Hepatocyte (in vitro differentiated cells): Measurements from ENCODE around the gene GAB1. TPM values are rescaled to one million over a fixed set of nuclear protein-coding genes. Genes with fewer than 3 reads are reported as not detected.

Source experiments
- DNase-seq: peaks from one replicate; pipeline ENCODE4 v3.0.0-alpha.2; 2016; ENCODE audit warnings: low spot score
- H2AFZ ChIP-seq: fragments of 200-600 bp; sonication (generic); 2 replicates; pipeline ENCODE4 v1.6.0; 2016; ENCODE audit warnings: antibody characterized with exemption, mild to moderate bottlenecking
- H3K27ac ChIP-seq: fragments of 200-600 bp; sonication (generic); 2 replicates; pipeline ENCODE4 v1.5.1; 2016; ENCODE audit warnings: mild to moderate bottlenecking
- H3K27me3 ChIP-seq: fragments of 200-600 bp; sonication (generic); 2 replicates; pipeline ENCODE4 v1.6.1; 2016
- H3K36me3 ChIP-seq: fragments of 200-600 bp; sonication (generic); replicated peaks from 2 replicates; pipeline ENCODE4 v1.5.1; 2016; ENCODE audit warnings: low read depth; ENCODE audit not compliant: insufficient read depth
- H3K4me1 ChIP-seq: fragments of 200-600 bp; sonication (generic); 2 replicates; pipeline ENCODE4 v1.5.1; 2016; ENCODE audit warnings: mild to moderate bottlenecking, moderate library complexity; ENCODE audit not compliant: insufficient read depth
- H3K4me2 ChIP-seq: fragments of 200-600 bp; sonication (generic); 2 replicates; pipeline ENCODE4 v1.6.0; 2016
- H3K4me3 ChIP-seq: fragments of 200-600 bp; sonication (generic); 2 replicates; pipeline ENCODE4 v1.5.1; 2016; ENCODE audit warnings: mild to moderate bottlenecking
- H3K79me2 ChIP-seq: fragments of 200-600 bp; sonication (generic); 2 replicates; pipeline ENCODE4 v1.6.0; 2017; ENCODE audit warnings: mild to moderate bottlenecking
- H3K9me2 ChIP-seq: fragments of 200-600 bp; sonication (generic); replicated peaks from 2 replicates; pipeline ENCODE4 v1.6.0; 2017; ENCODE audit warnings: mild to moderate bottlenecking; ENCODE audit not compliant: insufficient read depth
- H3K9me3 ChIP-seq: fragments of 200-600 bp; sonication (generic); 2 replicates; pipeline ENCODE4 v1.5.1; 2016; ENCODE audit warnings: low read depth, mild to moderate bottlenecking
- H4K20me1 ChIP-seq: fragments of 200-600 bp; sonication (generic); 2 replicates; pipeline ENCODE4 v1.6.0; 2016; ENCODE audit warnings: mild to moderate bottlenecking; ENCODE audit not compliant: insufficient read depth, poor library complexity, severe bottlenecking
- CTCF ChIP-seq: fragments of 200-600 bp; sonication (generic); IDR thresholded peaks from 2 replicates; pipeline ENCODE4 v1.5.1; 2016; ENCODE audit warnings: antibody characterized with exemption, mild to moderate bottlenecking; ENCODE audit not compliant: poor library complexity
- EZH2 ChIP-seq: fragments of 200-600 bp; sonication (generic); IDR thresholded peaks from 2 replicates; pipeline ENCODE4 v1.6.1; 2016; ENCODE audit warnings: antibody characterized with exemption, mild to moderate bottlenecking, borderline replicate concordance
- EZH2phosphoT487 ChIP-seq: fragments of 200-600 bp; sonication (generic); IDR thresholded peaks from one replicate; pipeline ENCODE4 v1.6.1; 2018; ENCODE audit warnings: antibody characterized with exemption, mild to moderate bottlenecking, low read depth, moderate library complexity; ENCODE audit not compliant: unreplicated experiment, severe bottlenecking
- WGBS: methylation state at CpG from one replicate; pipeline ENCODE4 v1.1.6; 2016; ENCODE audit warnings: low lambda C conversion rate; ENCODE audit errors: missing lambda C conversion rate; 5-methylcytosine and 5-hydroxymethylcytosine counted together
- polyA plus RNA-seq: library from polyadenylated mRNA; unstranded; fragments of >200 nt; fragmentation: Nextera tagmentation; extraction: Ambion mirVana; gene quantifications from 2 replicates; pipeline ENCODE4 v1.2.1, GENCODE V29; 2016
- total RNA-seq: library from RNA; depleted of rRNA; stranded (reverse); fragments of >200 nt; gene quantifications from 2 replicates; pipeline ENCODE4 v1.2.3, GENCODE V29; 2014

Gene GAB1
- total and polyA plus RNA-seq, 2 experiments from 2014 or later, result 10.9 to 30.7 TPM

DNA sequence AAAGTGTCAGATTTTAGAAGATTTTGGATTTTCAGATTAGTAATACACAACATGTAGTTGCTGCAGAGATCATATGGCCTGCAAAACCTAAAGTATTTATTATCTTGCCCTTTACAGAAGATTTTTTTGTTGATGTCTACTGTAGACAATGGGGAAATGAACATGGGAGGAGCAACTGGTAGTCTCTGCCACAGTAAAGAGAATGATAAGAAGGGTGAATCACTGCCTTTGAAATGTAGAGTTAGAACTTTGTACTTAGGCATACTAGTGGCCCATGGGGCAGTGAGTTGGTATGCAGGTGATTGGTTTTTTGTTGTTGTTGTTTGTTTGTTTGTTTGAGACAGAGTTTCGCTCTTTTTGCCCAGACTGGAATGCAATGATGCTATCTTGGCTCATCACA lies 50.1 kb downstream of the GAB1 start:
- Histone ChIP-seq H2AFZ (no peak overlapping the region), H3K27me3 (no peaks in the 10 kb centered on the region), H4K20me1 (no peaks in the 10 kb centered on the region), H3K79me2 (peaks cover 84% of the 10 kb centered on the region), H3K9me3 (no peaks in the 10 kb centered on the region), H3K4me3 (no peak overlapping the region), H3K9me2 (no peaks in the 10 kb centered on the region), H3K4me1 (peaks cover 47% of the 10 kb centered on the region), H3K4me2 (no peak overlapping the region), H3K27ac (peak overlapping the region; percentile 30), H3K36me3 (no peaks in the 10 kb centered on the region)
- DNase-seq, result peak; percentile 34
- TF ChIP-seq CTCF (no peak), EZH2 (no peak), EZH2phosphoT487 (no peak)
- WGBS, result 95% methylated on average over 1 of the region's 1 CpG

DNA sequence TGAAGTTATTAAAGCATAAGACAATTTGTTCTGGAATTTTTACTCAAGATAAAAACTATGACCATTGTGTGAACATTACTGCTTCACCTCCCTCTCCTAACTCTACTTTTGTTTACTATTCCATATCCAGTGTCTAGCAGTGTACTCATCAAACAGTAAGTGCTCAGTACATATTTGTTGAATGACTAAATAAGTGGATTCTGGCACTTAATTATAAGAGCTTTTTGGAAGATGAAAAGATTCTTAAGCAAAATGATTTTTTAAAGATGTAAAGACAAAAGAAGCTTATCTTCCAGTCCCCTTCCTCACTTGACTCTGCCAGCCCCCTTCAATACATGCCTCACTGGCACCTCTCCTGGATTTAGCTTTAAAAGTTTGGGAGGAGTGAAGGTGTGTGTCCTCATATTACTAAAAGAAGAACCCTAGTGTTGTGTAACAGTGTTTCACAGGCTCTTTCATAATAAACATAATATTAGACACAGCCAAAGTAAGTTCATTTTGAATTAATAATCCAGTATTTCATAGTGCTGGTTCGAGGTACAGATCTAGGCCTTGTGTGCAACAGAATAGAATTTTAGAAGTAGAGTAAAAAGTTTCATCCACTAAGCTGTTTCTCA lies 53.0 kb downstream of the GAB1 start:
- H3K4me1 ChIP-seq, result peaks cover 41% of the 10 kb centered on the region
- peaks cover 83% of the 10 kb centered on the region for H3K79me2 ChIP-seq
- no peak overlapping the region for H3K4me3 ChIP-seq
- no peak for DNase-seq
- no peaks in the 10 kb centered on the region for H3K27me3 ChIP-seq
- H3K27ac ChIP-seq, result peak overlapping the region; percentile 8
- 86% methylated on average over 1 of the region's 1 CpG for WGBS
- no peaks in the 10 kb centered on the region for H3K36me3 ChIP-seq
- peak overlapping the region; percentile 28 for H3K4me2 ChIP-seq
- no peak overlapping the region for H2AFZ ChIP-seq
- H3K9me3 ChIP-seq, result no peaks in the 10 kb centered on the region
- no peaks in the 10 kb centered on the region for H3K9me2 ChIP-seq
- TF ChIP-seq CTCF (no peak), EZH2phosphoT487 (no peak), EZH2 (no peak)
- H4K20me1 ChIP-seq, result no peaks in the 10 kb centered on the region

DNA sequence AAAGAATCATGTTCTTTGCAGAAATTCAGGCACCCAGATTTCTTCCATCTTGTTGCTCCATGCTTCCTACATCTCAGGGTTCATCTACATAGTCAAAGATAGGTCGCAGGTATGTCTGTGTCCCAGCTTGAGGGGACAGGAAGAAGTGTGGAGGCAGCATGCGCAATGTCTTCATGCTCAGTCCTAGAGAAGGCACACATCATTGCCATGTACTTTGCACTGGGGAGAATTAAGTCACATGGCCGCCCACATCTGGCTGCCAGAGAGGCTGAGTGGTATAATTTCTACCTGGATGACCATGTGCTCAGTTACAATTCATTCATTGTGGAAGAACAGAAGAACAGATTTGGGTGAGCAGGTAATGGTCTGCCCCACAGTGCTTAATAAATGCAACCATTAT lies 54.1 kb downstream of the GAB1 start:
- no peaks in the 10 kb centered on the region for H3K9me2 ChIP-seq
- peaks cover 41% of the 10 kb centered on the region for H3K4me1 ChIP-seq
- peak overlapping the region; percentile 8 for H3K27ac ChIP-seq
- H3K79me2 ChIP-seq, result peaks cover 83% of the 10 kb centered on the region
- TF ChIP-seq EZH2 (no peak), CTCF (no peak), EZH2phosphoT487 (no peak)
- no peak overlapping the region for H3K4me3 ChIP-seq
- no peaks in the 10 kb centered on the region for H3K9me3 ChIP-seq
- peak overlapping the region; percentile 24 for H3K4me2 ChIP-seq
- 91% methylated on average over 3 of the region's 3 CpGs for WGBS
- H2AFZ ChIP-seq, result no peak overlapping the region
- H4K20me1 ChIP-seq, result no peaks in the 10 kb centered on the region
- H3K36me3 ChIP-seq, result no peaks in the 10 kb centered on the region
- H3K27me3 ChIP-seq, result no peaks in the 10 kb centered on the region
- peak; percentile 36 for DNase-seq

DNA sequence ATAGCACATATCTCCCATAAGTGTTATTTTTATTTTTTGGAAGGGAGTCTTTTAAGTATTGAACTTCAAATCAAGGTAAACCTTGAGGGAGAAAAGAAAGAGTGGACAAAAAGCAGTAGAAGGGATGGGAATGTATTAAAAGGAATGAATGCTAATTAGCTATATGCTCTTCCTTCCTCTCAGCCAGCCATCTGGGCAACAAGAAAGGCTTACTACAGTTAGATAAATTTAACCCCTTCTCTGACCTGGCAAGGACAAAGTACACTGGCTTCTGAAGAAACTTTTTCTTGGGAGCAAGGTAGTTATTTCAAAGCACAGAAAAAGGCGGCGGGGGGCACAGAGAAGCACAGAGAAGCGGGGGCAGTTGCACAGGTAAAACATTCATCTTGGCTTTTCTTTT lies 54.6 kb downstream of the GAB1 start:
- H3K27me3 ChIP-seq, result no peaks in the 10 kb centered on the region
- no peaks in the 10 kb centered on the region for H3K36me3 ChIP-seq
- WGBS, result 58% methylated on average over 3 of the region's 3 CpGs
- H3K27ac ChIP-seq, result peak overlapping the region; percentile 4
- H3K79me2 ChIP-seq, result peaks cover 83% of the 10 kb centered on the region
- H4K20me1 ChIP-seq, result no peaks in the 10 kb centered on the region
- peaks cover 41% of the 10 kb centered on the region for H3K4me1 ChIP-seq
- DNase-seq, result no peak
- H2AFZ ChIP-seq, result no peak overlapping the region
- H3K9me3 ChIP-seq, result no peaks in the 10 kb centered on the region
- TF ChIP-seq EZH2 (no peak), EZH2phosphoT487 (no peak), CTCF (no peak)
- no peaks in the 10 kb centered on the region for H3K9me2 ChIP-seq
- peak overlapping the region; percentile 24 for H3K4me2 ChIP-seq
- H3K4me3 ChIP-seq, result no peak overlapping the region
